ENCODE data around the gene PTPRB.

The PTPRB gene

DNA sequence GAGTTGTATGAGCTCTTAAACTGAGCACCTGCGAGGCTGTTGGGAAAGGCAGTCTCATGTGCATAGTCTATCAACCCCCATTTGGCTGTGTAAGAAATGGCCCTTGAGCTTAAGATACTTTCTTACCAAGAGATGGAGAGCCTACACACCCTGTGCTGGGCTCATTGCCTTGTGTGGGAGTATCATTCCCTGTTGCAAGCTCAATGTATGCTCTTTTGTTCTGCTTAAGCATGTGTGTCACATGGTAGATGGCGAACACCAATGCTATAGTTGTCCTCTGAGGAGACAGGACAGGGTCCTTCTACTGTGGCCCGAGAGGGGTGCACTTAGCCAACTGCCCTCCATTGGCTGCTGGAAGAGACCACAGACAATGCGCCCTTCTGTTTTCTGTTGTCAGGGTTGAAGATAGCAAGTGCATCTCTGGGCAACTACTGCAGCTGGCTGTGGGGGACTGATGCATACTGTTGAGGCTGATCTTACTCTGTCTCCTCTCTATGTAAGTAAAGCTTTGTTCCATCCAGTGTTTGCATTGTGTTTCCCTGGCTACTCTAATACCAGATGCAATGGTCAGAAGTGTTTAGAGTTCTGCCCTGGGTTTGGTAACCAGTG lies 79.5 kb downstream of the PTPRB start:
- TF ChIP-seq NFIC (IDR thresholded peaks at IDR 0.05) (no peak), FOXM1 (IDR thresholded peaks at IDR 0.05; ENCODE audit: borderline replicate concordance, low read depth) (no peak), YY1 (IDR thresholded peaks at IDR 0.05; ENCODE audit: low read depth) (no peak), TCF12 (IDR thresholded peaks at IDR 0.05; ENCODE audit: low read depth) (no peak), CEBPB (IDR thresholded peaks at IDR 0.05) (no peak), CREB1 (IDR thresholded peaks at IDR 0.05; ENCODE audit: low read depth) (no peak), RAD21 (IDR thresholded peaks at IDR 0.05; ENCODE audit: low read depth) (no peak), EGR1 (IDR thresholded peaks at IDR 0.05) (no peak), TAF1 (IDR thresholded peaks at IDR 0.05; ENCODE audit: low read depth) (no peak), ZBTB7A (IDR thresholded peaks at IDR 0.05; ENCODE audit: low read depth) (no peak), TEAD4 (IDR thresholded peaks at IDR 0.05) (no peak), EP300 (IDR thresholded peaks at IDR 0.05; ENCODE audit: borderline replicate concordance) (no peak)
- TF ChIP-seq, protein P1, sequence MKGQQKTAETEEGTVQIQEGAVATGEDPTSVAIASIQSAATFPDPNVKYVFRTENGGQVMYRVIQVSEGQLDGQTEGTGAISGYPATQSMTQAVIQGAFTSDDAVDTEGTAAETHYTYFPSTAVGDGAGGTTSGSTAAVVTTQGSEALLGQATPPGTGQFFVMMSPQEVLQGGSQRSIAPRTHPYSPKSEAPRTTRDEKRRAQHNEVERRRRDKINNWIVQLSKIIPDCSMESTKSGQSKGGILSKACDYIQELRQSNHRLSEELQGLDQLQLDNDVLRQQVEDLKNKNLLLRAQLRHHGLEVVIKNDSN (IDR thresholded peaks at IDR 0.05): no peak
- TF ChIP-seq, protein P2, sequence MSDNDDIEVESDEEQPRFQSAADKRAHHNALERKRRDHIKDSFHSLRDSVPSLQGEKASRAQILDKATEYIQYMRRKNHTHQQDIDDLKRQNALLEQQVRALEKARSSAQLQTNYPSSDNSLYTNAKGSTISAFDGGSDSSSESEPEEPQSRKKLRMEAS (IDR thresholded peaks at IDR 0.05): no peak
- TF ChIP-seq, protein P3, sequence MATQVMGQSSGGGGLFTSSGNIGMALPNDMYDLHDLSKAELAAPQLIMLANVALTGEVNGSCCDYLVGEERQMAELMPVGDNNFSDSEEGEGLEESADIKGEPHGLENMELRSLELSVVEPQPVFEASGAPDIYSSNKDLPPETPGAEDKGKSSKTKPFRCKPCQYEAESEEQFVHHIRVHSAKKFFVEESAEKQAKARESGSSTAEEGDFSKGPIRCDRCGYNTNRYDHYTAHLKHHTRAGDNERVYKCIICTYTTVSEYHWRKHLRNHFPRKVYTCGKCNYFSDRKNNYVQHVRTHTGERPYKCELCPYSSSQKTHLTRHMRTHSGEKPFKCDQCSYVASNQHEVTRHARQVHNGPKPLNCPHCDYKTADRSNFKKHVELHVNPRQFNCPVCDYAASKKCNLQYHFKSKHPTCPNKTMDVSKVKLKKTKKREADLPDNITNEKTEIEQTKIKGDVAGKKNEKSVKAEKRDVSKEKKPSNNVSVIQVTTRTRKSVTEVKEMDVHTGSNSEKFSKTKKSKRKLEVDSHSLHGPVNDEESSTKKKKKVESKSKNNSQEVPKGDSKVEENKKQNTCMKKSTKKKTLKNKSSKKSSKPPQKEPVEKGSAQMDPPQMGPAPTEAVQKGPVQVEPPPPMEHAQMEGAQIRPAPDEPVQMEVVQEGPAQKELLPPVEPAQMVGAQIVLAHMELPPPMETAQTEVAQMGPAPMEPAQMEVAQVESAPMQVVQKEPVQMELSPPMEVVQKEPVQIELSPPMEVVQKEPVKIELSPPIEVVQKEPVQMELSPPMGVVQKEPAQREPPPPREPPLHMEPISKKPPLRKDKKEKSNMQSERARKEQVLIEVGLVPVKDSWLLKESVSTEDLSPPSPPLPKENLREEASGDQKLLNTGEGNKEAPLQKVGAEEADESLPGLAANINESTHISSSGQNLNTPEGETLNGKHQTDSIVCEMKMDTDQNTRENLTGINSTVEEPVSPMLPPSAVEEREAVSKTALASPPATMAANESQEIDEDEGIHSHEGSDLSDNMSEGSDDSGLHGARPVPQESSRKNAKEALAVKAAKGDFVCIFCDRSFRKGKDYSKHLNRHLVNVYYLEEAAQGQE (IDR thresholded peaks at IDR 0.05; ENCODE audit: low read depth): no peak

DNA sequence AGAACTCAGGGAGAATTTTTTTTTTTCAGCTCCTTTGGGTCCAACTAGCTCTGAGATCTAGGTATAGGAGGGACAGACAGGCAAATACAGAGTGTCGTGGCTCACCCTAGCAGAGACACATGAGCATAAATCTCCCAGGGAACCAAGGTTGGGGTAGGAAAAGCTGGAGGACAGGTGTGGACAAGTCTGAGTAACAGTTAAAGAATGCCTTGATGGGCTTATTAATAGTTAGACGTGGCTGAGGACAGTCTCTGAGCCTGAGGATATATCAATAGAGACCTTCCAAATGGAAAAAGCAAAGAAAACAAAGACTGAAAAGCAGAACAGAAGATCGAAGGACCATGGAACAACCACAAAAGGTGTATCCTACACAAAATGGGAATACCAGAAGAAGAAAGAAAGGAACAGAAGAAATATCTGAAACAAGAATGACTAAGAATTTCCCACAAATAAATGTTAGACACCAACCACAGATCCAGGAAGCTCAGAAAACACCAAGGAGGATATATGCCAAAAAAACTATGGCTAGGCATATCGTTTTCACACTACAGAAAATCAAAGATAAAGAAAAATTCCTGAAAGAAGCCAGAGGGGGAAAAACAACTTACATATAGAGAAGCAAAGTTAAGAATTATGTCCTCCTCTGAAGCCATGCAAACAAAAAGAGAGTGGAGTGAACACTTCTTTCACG lies 80.9 kb downstream of the PTPRB start:
- TF ChIP-seq NFIC (IDR thresholded peaks at IDR 0.05) (no peak), FOXM1 (IDR thresholded peaks at IDR 0.05; ENCODE audit: borderline replicate concordance, low read depth) (no peak), TAF1 (IDR thresholded peaks at IDR 0.05; ENCODE audit: low read depth) (no peak), TEAD4 (IDR thresholded peaks at IDR 0.05) (no peak), CEBPB (IDR thresholded peaks at IDR 0.05) (no peak), YY1 (IDR thresholded peaks at IDR 0.05; ENCODE audit: low read depth) (no peak), CREB1 (IDR thresholded peaks at IDR 0.05; ENCODE audit: low read depth) (no peak), TCF12 (IDR thresholded peaks at IDR 0.05; ENCODE audit: low read depth) (no peak), EP300 (IDR thresholded peaks at IDR 0.05; ENCODE audit: borderline replicate concordance) (no peak), RAD21 (IDR thresholded peaks at IDR 0.05; ENCODE audit: low read depth) (no peak), EGR1 (IDR thresholded peaks at IDR 0.05) (no peak), ZBTB7A (IDR thresholded peaks at IDR 0.05; ENCODE audit: low read depth) (no peak)
- TF ChIP-seq, protein P1 (IDR thresholded peaks at IDR 0.05): no peak
- TF ChIP-seq, protein P3 (IDR thresholded peaks at IDR 0.05; ENCODE audit: low read depth): no peak
- TF ChIP-seq, protein P2 (IDR thresholded peaks at IDR 0.05): no peak

DNA sequence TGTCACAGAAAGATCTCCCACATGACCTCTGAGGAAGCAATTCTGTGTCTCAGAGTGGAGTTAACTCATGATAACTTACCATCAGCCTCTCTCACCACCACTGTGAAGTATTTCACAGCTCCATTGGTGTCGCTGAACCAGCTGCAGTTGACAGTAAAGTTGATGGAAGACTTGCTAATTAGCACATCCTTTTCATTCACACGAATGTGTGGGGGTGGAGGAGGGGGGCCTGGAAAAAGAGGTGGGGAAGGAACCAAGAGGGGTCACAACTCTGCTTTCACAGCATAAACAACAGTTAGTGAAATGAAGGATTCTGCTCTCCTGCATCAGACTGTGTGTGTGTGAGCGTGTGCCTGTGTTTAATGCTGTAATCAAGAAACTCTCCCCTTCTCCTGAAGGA lies 82.1 kb downstream of the PTPRB start:
- no peak for TF ChIP-seq CEBPB (IDR thresholded peaks at IDR 0.05)
- no peak for TF ChIP-seq TAF1 (IDR thresholded peaks at IDR 0.05; ENCODE audit: low read depth)
- no peak for TF ChIP-seq ZBTB7A (IDR thresholded peaks at IDR 0.05; ENCODE audit: low read depth)
- TF ChIP-seq TCF12 (IDR thresholded peaks at IDR 0.05; ENCODE audit: low read depth): no peak
- TF ChIP-seq, protein P2 (IDR thresholded peaks at IDR 0.05): no peak
- no peak for TF ChIP-seq FOXM1 (IDR thresholded peaks at IDR 0.05; ENCODE audit: borderline replicate concordance, low read depth)
- TF ChIP-seq RAD21 (IDR thresholded peaks at IDR 0.05; ENCODE audit: low read depth): no peak
- no peak for TF ChIP-seq YY1 (IDR thresholded peaks at IDR 0.05; ENCODE audit: low read depth)
- TF ChIP-seq NFIC (IDR thresholded peaks at IDR 0.05): no peak
- no peak for TF ChIP-seq TEAD4 (IDR thresholded peaks at IDR 0.05)
- TF ChIP-seq, protein P1 (IDR thresholded peaks at IDR 0.05): no peak
- no peak for TF ChIP-seq EP300 (IDR thresholded peaks at IDR 0.05; ENCODE audit: borderline replicate concordance)
- TF ChIP-seq, protein P3 (IDR thresholded peaks at IDR 0.05; ENCODE audit: low read depth): no peak
- no peak for TF ChIP-seq CREB1 (IDR thresholded peaks at IDR 0.05; ENCODE audit: low read depth)
- TF ChIP-seq EGR1 (IDR thresholded peaks at IDR 0.05): no peak
